ENCODE results near the gene GPC3.

The GPC3 gene

DNA sequence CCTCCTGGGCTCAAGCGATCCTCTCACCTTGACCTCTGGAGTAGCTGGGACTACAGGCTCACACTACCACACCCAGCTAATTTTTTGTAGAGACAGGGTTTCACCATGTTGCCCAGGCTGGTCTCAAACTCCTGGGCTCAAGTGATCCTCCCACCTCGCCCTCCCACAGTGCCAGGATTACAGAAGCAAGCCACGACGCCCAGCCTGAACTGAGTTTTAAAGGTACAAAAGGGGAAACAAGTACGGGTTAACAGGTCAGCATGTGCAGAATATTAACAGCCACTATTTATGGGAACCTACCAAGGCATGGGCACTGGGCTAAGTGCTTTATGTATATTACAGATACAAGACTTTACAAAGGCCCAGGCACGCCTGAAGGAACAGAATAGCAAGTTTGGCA lies 405.8 kb downstream of the GPC3 start:
- no peak for DNase-seq (ENCODE audit: extremely low read depth in 1 of 2, low read depth in 1 of 2)

DNA sequence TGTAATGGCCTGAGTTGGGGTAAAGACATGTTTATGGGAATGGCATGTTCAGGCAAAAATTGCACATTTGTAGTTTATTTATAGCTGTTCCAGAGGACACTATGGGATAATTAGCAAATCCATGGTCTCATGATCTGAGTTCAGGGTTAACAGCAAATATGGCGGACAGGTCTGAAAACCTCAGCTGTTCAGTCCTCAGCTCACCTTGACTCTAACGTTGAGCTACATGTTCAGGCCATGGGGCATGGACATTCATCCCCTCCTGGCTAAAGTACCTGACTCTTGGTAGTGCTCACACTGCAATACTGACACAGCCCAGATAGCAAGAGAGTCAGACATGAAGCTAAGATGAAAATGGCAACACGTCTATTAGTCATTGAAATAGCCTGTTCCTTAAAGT lies 408.5 kb downstream of the GPC3 start:
- DNase-seq (ENCODE audit: extremely low read depth in 1 of 2, low read depth in 1 of 2): no peak

DNA sequence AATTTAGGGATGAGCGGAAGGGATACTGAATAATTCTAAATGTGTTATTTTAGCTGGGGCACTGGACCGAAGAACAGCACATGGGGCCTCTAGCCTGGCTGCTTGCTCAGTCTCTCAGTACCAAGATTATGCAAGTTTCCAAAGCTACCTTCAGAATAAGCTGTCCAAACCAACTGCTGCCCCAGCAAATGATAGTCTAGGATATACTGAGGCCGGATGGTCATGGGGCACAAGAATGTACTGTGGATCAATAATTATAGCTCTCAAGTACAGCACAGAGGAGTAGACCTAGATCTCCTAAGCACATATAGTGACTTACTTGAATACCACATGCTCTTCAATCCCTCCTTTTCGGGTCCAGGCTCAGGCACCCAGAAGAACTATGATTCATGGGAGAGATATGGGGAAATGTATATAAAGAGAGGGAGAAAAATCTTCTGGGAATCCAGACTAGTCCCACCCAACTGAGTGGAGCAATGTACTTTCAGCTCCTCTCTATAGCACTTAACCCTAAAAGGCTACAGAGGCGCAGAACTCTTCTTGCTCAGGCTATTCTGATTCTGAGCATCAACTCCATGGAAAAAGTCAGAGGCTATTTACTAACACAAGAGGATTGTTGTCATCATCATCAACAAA lies 409.8 kb downstream of the GPC3 start:
- no peak for DNase-seq (ENCODE audit: extremely low read depth in 1 of 2, low read depth in 1 of 2)

DNA sequence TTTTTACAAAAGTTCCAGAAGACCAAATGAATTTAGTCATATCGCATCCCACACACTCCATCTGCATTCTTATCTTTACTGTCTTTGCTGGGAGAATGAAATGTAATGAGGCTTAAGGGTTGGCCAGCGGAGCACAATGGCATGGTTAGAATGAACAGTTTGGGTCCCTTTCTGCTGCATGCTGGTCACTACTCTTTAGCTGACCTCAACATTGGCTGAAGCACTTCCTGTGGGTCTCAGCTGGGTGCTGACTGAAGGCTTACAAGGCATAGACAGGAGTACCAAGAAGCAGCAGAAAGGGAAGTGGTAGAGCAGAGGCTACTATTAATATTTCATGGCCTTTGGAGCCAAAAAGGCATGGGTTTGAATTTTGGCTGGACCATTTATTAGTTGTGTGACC lies 410.7 kb downstream of the GPC3 start:
- no peak for DNase-seq (ENCODE audit: extremely low read depth in 1 of 2, low read depth in 1 of 2)

DNA sequence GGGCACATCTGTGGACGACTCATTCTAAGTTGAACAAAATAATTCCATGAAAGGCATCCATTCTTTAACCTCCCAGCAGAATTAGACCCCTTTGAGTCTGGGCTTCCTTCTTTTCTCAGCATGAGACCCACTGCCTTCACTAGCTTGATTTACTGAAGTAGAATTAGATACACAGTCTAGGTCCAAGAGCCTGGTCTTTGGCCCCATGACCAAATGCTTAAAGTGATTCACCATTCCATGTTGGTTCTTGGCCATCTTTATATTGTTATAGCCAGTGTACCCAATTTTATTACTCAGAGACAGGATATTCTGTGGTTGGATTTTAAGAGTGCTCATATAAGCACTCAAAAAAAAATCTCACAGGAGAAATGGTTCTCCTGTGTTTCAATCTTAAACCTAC lies 414.8 kb downstream of the GPC3 start:
- DNase-seq (ENCODE audit: extremely low read depth in 1 of 2, low read depth in 1 of 2): no peak

DNA sequence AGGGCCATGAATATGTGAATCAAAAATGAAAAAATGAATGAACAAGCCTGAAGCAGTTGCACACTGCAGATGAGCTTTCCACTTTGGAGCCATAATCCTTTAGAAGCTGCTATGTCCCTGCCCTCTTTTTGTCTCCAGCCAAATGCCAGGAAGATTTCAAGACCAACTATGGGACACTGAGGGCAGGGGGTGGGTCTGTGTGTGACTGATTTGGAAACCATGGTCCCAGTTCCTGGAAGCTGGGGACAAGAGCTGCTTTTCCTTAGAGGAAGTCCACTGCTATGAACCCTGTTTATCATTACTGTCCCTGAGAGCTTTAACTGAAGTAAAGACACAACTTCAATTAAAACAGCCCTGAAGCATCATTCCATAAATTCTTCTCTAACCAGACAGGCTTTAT lies 416.2 kb downstream of the GPC3 start:
- no peak for DNase-seq (ENCODE audit: extremely low read depth in 1 of 2, low read depth in 1 of 2)

DNA sequence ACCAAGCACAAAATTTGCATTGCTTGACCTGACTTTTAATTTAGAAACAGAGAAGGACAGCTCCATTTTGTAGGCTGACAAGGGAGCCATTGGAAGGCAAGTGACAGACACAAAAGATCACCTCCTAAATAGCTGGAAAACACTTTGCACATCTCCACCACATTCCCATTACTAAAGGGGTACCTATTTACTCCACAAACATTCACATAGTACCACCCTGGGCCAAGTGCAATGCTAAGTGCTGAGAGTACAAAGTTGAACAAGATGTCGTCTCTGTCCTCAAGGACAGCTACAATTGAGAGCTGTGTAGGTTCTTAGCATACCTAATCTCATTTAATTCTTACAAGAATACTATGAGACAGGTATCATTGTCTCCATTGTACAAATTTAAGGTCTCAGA lies 417.3 kb downstream of the GPC3 start:
- no peak for DNase-seq (ENCODE audit: extremely low read depth in 1 of 2, low read depth in 1 of 2)

DNA sequence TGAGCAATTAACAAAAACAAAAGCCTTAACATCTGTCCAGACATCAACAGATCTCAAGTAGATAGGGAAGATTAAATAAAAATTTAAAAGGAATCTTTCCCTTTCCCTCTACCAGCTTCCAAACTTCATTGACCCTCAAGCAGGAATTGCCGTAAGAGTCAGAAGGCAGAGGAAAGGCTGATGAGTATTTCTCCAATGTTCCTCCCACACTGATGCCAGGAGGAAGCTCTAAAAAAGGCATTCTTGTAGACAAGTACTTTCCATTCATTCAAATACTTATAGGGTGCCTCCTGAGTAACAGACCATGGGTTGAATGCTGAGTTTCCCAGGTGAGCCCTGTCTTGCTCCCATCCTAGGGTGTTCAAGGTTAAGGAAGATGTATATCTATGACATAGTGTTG lies 418.5 kb downstream of the GPC3 start:
- no peak for DNase-seq (ENCODE audit: extremely low read depth in 1 of 2, low read depth in 1 of 2)

DNA sequence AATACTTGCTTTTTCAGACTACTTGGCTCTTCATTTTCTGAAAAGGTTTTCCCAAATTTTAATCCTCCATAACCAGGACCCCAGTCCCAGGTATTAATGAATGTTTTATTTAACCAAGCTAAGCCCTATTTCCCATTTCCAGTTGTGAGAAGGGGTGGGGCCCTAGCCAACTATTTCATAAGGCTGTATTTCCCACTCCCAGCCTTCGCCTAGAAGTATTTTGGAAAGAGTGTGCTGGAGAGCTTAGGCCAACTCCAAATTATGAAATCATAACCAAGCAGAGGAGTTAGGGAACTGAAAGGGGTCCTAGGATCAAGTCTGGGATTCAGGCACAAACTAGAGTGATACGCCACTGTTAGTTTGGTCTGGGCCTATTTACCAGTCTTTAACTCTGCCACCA lies 421.7 kb downstream of the GPC3 start:
- DNase-seq (ENCODE audit: extremely low read depth in 1 of 2, low read depth in 1 of 2): no peak

DNA sequence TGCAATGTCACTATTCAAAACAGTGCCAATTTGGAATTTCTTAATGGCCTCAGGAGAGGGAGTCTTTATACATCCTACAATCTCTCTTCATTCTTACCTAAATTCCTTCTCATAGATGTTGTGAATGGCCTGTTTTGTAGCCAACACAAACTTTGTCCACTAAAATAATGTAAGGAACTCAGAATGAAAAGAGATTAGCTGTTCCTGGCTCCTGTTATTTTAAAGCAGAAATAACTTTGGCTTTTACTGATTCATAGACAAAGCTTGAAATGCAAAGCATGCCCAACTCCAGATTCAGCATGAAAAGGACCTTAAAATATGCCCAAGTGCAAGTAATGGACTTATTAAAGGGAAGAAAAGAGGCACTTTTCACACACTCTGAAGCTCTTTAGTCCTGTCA lies 424.1 kb downstream of the GPC3 start:
- no peak for DNase-seq (ENCODE audit: extremely low read depth in 1 of 2, low read depth in 1 of 2)

DNA sequence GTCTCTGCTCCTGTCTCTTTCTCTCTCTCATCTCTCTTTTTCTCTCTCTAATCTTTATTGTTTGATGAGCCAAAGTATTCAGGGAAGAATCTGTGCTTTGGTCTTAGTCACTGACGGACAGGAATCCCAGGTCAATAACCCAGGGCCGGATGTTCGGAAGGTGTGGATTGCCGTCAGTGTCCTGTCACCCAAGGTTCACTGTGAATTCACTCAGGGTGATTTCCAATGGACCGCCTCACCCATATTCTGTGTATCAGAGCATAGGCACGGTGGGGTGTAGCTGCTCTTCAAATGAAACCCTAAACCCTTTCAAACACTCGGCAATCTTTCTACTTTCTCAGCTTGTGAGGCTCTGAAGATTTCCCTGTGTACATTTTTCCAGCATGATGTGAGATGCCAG lies 425.5 kb downstream of the GPC3 start:
- DNase-seq (ENCODE audit: extremely low read depth in 1 of 2, low read depth in 1 of 2): no peak

DNA sequence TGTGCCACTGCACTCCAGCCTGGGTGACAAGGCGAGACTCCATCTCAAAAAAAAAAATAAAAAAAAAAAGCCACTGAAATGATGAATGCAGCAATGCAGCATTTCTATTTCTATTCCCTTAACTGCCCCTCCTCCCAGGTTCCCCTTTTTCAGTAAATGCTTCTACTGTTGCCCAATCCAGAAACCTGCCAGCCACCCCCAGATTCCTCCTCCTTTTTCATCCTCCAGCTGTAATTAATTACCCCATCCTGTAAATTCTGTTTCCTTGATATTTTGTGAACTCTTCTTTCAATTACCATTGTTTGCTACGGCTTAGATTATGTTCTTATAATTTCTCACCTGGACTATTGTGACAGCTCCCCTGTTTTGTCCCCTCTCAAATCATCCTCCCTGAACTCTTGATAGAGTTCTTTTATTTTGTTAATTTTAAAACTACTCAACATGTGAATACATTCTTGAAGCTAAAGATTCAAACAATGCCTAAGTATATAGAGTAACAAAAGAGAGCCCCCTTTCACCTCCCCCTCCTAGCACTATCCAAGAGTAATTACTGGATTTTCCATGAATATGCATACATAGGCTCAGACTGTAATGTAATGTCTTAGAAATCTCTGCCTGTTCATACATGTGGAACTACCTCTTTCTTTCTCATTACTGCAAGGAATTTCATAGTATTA lies 429.5 kb downstream of the GPC3 start:
- DNase-seq (ENCODE audit: extremely low read depth in 1 of 2, low read depth in 1 of 2): no peak

DNA sequence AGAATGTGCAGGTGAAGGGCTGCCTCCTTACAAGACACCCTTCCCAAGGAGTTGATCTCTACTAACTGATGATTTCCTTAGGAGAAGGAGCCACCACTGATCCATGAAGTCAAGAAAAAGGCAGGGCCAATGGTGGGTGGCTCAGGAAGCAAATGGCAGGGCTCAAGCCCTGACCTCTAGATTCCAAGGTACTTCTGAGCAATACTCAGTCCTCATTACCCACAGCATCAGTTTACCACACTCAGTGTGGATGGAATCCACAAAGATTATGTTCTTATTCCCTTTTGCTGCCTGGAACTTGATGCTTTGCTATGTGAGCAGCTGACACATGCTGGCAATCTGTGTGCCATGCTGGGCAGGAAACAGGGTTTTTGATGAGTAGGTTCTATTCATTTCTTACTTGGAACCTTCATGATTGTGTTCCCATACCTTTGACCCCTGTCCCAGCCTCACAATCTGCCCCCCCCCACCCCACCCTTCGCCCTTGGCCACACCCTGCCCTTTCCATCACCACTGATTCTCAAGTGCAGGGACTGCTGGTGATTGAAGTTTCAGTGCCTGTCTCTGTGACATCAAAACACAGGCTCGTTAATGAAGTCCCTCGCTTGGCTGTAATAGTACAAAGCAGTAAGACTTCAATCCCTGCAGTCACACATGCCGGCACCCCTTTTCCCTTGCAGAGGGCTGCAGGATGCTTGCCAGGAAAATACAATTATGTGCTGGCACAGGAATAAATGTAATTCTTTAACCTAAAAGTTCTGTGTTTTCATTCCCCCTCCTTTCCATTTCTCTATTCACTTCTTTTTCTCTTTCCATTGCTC lies 434.5 kb downstream of the GPC3 start:
- DNase-seq (ENCODE audit: extremely low read depth in 1 of 2, low read depth in 1 of 2): no peak

DNA sequence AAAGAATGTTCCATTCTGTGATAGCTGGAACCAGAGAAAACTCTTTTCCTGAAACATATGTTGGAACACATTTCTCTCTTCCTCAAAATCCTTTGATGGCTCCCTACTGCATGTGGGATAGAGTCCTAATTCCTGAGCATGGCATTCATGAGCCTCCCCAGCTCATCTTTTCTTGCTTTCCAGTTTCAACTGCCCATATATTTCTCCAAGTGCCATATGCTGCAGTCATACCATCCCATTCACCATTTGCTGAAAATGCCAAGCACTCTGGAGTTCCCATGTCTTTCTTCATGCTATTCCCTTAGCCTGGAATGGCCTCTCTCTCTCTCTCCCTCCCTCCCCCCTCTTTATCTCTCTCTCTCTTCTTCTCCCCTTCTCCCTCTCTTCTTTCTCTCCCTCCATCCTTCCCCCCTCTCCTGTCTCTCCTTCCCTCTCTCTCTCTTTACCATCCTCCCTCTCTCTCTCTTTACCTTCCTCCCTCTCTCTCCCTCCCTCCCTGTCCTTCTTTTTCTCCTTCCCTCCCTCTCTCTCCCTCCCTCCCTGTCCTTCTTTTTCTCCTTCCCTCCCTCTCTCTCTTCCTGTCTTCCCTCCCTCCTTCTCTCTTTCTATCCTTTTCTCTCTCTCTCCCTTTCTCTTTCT lies 436.0 kb downstream of the GPC3 start:
- no peak for DNase-seq (ENCODE audit: extremely low read depth in 1 of 2, low read depth in 1 of 2)

DNA sequence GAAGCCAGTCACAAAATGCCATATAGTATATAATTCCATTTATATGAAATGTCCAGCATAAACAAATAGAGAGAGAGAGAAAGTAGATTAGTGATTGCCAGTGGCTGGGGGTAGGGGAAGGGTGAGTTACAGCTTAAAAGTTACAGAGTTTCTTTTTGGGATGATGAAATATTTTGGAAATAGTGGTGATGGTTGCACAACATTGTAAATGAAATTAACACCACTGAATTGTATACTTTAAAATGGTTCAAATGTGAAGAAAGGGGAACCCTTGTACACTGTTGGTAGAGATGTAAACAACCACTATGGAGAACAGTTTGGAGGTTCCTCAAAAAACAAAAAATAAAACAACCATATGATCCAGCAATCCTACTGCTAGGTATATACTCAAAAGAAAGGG lies 439.0 kb downstream of the GPC3 start:
- DNase-seq (ENCODE audit: extremely low read depth in 1 of 2, low read depth in 1 of 2): no peak

DNA sequence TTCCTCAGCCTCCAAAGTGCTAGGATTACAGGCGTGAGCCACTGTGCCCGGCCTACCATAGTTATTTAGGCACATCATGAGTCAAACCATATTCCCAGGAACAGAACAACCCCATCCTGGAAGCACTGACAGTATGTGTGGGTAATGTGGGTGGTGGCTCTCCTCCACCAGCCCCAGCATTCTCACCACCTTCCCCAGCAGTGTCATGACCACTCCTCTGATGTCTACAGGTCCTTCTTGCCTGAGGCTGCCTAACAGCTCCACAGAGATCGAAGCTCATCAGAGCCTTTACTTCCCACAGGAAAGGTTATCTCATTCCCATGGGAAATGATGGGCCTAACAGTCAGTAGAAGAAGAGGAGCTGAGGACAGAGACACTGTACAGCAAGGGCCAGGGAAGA lies 440.6 kb downstream of the GPC3 start:
- no peak for DNase-seq (ENCODE audit: extremely low read depth in 1 of 2, low read depth in 1 of 2)

DNA sequence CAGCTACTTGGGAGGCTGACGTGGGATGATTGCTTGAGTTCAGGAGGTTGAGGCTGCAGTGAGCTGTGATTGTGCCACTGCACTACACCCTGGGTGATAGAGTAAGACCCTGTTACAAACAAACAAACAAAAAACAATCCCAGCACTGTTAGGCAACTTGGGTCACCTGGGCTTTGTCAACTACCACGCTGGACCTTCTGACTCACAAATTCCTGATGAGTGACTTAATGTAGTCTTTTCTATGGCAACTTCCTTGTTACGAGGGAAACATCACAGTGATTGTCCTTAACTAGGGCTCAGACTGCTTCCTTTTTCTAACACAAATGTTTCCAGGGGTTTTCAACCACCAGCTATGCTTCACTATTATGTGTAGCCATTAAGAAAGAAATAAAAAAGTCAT lies 441.3 kb downstream of the GPC3 start:
- DNase-seq (ENCODE audit: extremely low read depth in 1 of 2, low read depth in 1 of 2): no peak

DNA sequence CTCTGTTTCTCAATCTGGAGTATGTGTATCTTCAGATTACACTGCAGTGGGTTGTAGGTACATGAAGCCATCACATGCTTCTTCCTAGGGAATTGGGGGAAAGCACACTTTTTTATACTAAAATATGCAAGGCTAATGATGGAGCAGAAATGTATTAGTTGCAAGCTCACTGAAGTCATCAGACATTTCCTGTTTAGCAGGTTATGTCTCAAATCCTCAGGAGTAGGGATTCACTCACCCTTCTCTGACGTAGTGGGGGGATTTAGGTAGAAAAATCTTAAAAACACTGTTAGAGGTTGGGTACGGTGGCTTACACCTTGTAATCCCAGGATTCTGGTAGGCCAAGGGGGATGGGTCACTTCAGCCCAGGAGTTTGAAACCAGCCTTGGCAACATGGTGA lies 441.7 kb downstream of the GPC3 start:
- DNase-seq (ENCODE audit: extremely low read depth in 1 of 2, low read depth in 1 of 2): no peak

DNA sequence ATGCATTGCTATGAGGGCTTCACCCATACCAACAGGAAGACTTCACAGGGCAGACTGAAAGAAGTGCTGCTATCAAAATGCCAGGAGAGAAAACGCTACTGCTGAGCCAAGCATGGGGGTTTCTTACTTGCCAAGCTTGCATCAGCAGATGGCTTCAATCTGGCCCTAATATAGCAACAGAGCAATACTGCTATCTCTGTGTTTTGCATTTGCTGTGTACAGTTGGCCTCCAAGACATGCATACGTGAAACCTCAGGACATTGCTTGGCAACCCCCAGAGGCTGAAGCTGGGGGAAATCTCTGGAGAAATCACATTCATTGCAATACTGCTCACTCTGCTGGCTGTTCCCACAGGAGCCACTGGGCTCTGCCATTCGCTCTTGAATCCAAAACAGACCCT lies 442.9 kb downstream of the GPC3 start:
- no peak for DNase-seq (ENCODE audit: extremely low read depth in 1 of 2, low read depth in 1 of 2)

DNA sequence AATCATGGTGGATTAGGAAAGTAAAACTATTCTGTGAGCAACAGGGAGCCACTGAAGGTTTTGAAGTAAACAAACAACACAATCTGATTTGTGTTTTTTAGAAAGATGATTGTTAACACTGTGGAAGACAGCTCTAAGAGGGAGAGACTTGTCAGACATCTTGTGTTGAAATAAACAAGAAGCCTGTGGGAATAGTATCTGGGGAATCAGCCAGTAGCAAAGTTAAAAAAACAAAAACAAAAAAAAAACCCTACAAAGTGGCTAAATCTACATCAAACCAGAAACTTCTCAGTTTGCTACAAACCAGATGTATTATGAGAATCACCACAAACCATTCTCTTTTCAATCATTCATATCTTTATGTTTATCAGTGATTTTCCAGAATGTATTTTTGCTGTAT lies 444.4 kb downstream of the GPC3 start:
- DNase-seq (ENCODE audit: extremely low read depth in 1 of 2, low read depth in 1 of 2): no peak

DNA sequence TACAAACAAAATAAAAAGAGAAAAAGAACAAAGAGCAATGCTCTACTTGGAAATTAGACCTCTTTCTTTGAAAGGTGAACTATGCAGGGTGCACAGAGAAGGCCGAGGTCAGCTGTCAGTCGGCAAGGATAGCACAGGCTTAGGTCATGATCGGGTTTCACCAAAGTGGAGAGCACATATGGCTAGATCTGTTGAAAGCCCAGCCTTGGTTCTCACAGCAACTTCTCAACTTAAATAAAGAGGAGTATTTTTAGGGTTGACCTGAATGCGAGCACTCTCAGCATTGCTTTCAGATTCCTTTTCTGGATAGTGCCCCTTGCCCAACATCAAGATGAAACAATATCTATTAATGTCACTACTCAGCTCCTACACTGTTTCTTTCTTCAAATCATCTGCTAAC lies 447.2 kb downstream of the GPC3 start:
- no peak for DNase-seq (ENCODE audit: extremely low read depth in 1 of 2, low read depth in 1 of 2)

DNA sequence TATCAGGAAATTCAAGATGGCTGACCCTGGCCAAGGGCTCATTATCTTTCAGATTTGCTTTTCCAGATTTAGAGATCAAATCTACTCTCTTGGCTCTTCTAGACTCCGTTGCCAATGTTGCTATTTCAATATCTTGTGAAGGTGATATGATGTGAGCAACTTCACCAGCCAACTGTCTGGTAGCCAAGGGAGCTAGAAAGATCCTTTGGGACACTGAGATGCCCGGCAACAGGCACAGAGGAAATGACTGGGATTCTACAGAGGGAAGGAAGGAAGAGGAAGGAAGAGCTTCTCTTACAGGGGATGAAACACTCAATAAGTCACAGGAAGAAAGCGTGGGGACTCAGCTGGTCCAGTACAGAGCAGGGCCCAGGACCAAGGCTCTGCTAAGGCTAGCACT lies 448.3 kb downstream of the GPC3 start:
- DNase-seq (ENCODE audit: extremely low read depth in 1 of 2, low read depth in 1 of 2): no peak

All from activated CD8-positive, alpha-beta memory T cell treated with anti-CD3 and anti-CD28 coated beads for 1 hour (primary cell).